Bronchial epithelial cell (primary cell): ENCODE data around the gene TMEM45B. TPM values are rescaled to one million over a fixed set of nuclear protein-coding genes. Genes with fewer than 3 reads are reported as not detected.
A peak's percentile ranks its signal among the peaks of the same experiment; 100 is the strongest.
"Not testable (repeated sequence)": the region's sequence is repeated elsewhere in the genome, so short reads cannot be mapped to it uniquely, and the experiment has no call there.

ENCODE experiments used
- DNase-seq: peaks from one replicate; pipeline ENCODE4 v3.0.0-alpha.2; 2010; ENCODE audit warnings: low read depth
- FAIRE-seq: peaks from 2 replicates; lab custom pipeline; 2011; peaks lifted over from hg19 to GRCh38; lab: Jason Lieb, UNC
- H3K27me3 ChIP-seq: 2 replicates; pipeline ENCODE4 v1.5.1; 2011; ENCODE audit warnings: low read length; ENCODE audit not compliant: control insufficient read depth, insufficient read depth
- H3K36me3 ChIP-seq: 2 replicates; pipeline ENCODE4 v1.5.1; 2011; ENCODE audit warnings: low read length; ENCODE audit not compliant: control insufficient read depth, insufficient read depth
- H3K4me3 ChIP-seq: 2 replicates; pipeline ENCODE4 v1.5.1; 2011; ENCODE audit warnings: mild to moderate bottlenecking, low read depth, low read length, control low read depth
- CTCF ChIP-seq: IDR thresholded peaks from 2 replicates; pipeline ENCODE4 v1.5.1; 2011; ENCODE audit warnings: mild to moderate bottlenecking, moderate library complexity, low read length, control low read depth, inconsistent platforms; ENCODE audit not compliant: insufficient read depth, severe bottlenecking
- total RNA-seq: library from RNA; depleted of rRNA; stranded (reverse); fragments of >200 nt; gene quantifications from 2 replicates; pipeline ENCODE4 v1.2.1, GENCODE V29; 2014

Gene TMEM45B
- total RNA-seq, 1 donor from 2014 or later, result 162 TPM

- no peak for DNase-seq
- peak; percentile 91 for FAIRE-seq
- no peaks in the 10 kb centered on the region for H3K27me3 ChIP-seq
- TF ChIP-seq CTCF, result no peak
- H3K36me3 ChIP-seq, result no peaks in the 10 kb centered on the region
- no peak overlapping the region for H3K4me3 ChIP-seq
Observed at GRCh38 chr11:129798212-129798611, 17.4 kb upstream of the TMEM45B start.

GRCh38 chr11:129800162-129800561, 15.5 kb upstream of the TMEM45B start:
- not testable (repeated sequence) for H3K27me3 ChIP-seq, FAIRE-seq, H3K4me3 ChIP-seq

GRCh38 chr11:129800655-129801054, 15.0 kb upstream of the TMEM45B start:
- FAIRE-seq, result no peak
- H3K36me3 ChIP-seq, result no peaks in the 10 kb centered on the region
- DNase-seq, result no peak
- H3K27me3 ChIP-seq, result no peaks in the 10 kb centered on the region
- TF ChIP-seq CTCF, result no peak
- no peak overlapping the region for H3K4me3 ChIP-seq

More at GRCh38 chr11:129800162-129800561, 15.5 kb upstream of the TMEM45B start:
- not testable (repeated sequence) for H3K36me3 ChIP-seq, DNase-seq

- Histone ChIP-seq H3K4me3 (no peak overlapping the region), H3K36me3 (no peaks in the 10 kb centered on the region), H3K27me3 (no peaks in the 10 kb centered on the region)
- TF ChIP-seq CTCF, result no peak
- peak; percentile 25 for DNase-seq
- peak; percentile 72 for FAIRE-seq
Observed at GRCh38 chr11:129803533-129803932, 12.1 kb upstream of the TMEM45B start.

GRCh38 chr11:129804012-129804411, 11.6 kb upstream of the TMEM45B start:
- no peaks in the 10 kb centered on the region for H3K27me3 ChIP-seq
- FAIRE-seq, result no peak
- no peak for DNase-seq
- no peak for TF ChIP-seq CTCF
- no peak overlapping the region for H3K4me3 ChIP-seq
- no peaks in the 10 kb centered on the region for H3K36me3 ChIP-seq

- not testable (repeated sequence) for H3K27me3 ChIP-seq, FAIRE-seq
Observed at GRCh38 chr11:129808241-129808640, 7.4 kb upstream of the TMEM45B start.

GRCh38 chr11:129813231-129813791, 2.3 kb upstream of the TMEM45B start:
- Histone ChIP-seq H3K27me3 (no peaks in the 10 kb centered on the region), H3K4me3 (no peak overlapping the region), H3K36me3 (no peaks in the 10 kb centered on the region)
- no peak for TF ChIP-seq CTCF
- peak; percentile 47 for FAIRE-seq
- no peak for DNase-seq

More at GRCh38 chr11:129808241-129808640, 7.4 kb upstream of the TMEM45B start:
- H3K4me3 ChIP-seq, H3K36me3 ChIP-seq, DNase-seq: not testable (repeated sequence)
